ENCODE results near the gene LGALS14. TPM values are rescaled to one million over a fixed set of nuclear protein-coding genes. Genes with fewer than 3 reads are reported as not detected.
A peak's percentile ranks its signal among the peaks of the same experiment; 100 is the strongest.

The LGALS14 gene
- total and polyA plus RNA-seq, 2 of the 8 experiments (the other 6 are each of a cell fraction or from before 2014, with no cell fraction given): 0.50 to 0.77 TPM

- Histone ChIP-seq H3K79me2 (ENCODE audit: control insufficient read depth in 1 of 2, insufficient read depth in 2 of 2, low read length in 2 of 2) (no peaks in the 10 kb centered on the region), H3K9ac (replicated peaks in 1 of 4; ENCODE audit: extremely low read depth in 1 of 4, low read depth in 3 of 4, low read length in 3 of 4) (no peak overlapping the region), H3K36me3 (ENCODE audit: control insufficient read depth in 2 of 4, insufficient read depth in 4 of 4, low read length in 3 of 4) (no peaks in the 10 kb centered on the region), H4K5ac (ENCODE audit: insufficient read length, low read depth, low read length) (no peak overlapping the region), H2BK20ac (ENCODE audit: low read length) (no peak overlapping the region), H3K79me1 (ENCODE audit: low read depth, low read length) (no peaks in the 10 kb centered on the region), H4K20me1 (replicated peaks in 1 of 2; ENCODE audit: control insufficient read depth in 1 of 2, insufficient read depth in 2 of 2, low read length in 2 of 2) (peaks cover 0 to 4% of the 10 kb centered on the region in 2 experiments), H3K4ac (replicated peaks; ENCODE audit: insufficient read length, low read depth, low read length) (no peak overlapping the region), H4K8ac (ENCODE audit: extremely low read depth, insufficient read depth, low read length) (no peak overlapping the region), H3K27me3 (replicated peaks in 1 of 4; ENCODE audit: control insufficient read depth in 3 of 4, extremely low read depth in 1 of 4, insufficient read depth in 3 of 4, low read length in 3 of 4) (no peaks in the 10 kb centered on the region), H2AFZ (ENCODE audit: low read length) (peak overlapping the region; percentile 57; the same call in 1 of the 2 replicates), H3K27ac (ENCODE audit: low read depth, low read length) (no peak overlapping the region), H3K4me2 (ENCODE audit: insufficient read depth in 1 of 2, low read depth in 2 of 2, low read length in 2 of 2) (no peak overlapping the region), H3K18ac (ENCODE audit: extremely low read depth, low read length) (no peak overlapping the region), H3K4me3 (ENCODE audit: extremely low read depth in 1 of 4, insufficient read depth in 2 of 4, low read depth in 3 of 4, low read length in 4 of 4) (no peak overlapping the region), H3K14ac (ENCODE audit: insufficient read length) (no peak overlapping the region), H4K91ac (replicated peaks; ENCODE audit: insufficient read length, low read length) (no peak overlapping the region), H2BK5ac (ENCODE audit: low read depth, low read length) (no peak overlapping the region), H3K56ac (replicated peaks; ENCODE audit: insufficient read length, low read depth, low read length) (no peak overlapping the region), H3K4me1 (replicated peaks in 1 of 4; ENCODE audit: control insufficient read depth in 3 of 4, insufficient read depth in 4 of 4, low read length in 3 of 4) (no peaks in the 10 kb centered on the region), H3K9me3 (ENCODE audit: insufficient read depth in 2 of 2, low read depth in 1 of 2, low read length in 1 of 2) (no peaks in the 10 kb centered on the region), H2BK120ac (replicated peaks; ENCODE audit: low read depth, low read length) (no peak overlapping the region), H2BK15ac (ENCODE audit: low read length) (no peak overlapping the region), H3K23ac (ENCODE audit: insufficient read length) (no peak overlapping the region), H3K23me2 (ENCODE audit: low read depth, low read length) (no peaks in the 10 kb centered on the region; the same call in 1 of the 2 replicates), H2AK5ac (ENCODE audit: low read depth, low read length) (no peak overlapping the region), H2BK12ac (ENCODE audit: low read depth, low read length) (no peak overlapping the region)
- no peak for FAIRE-seq
- ChIA-PET POLR2A (ENCODE audit: partially characterized antibody) (no interaction called here), CTCF (ENCODE audit: partially characterized antibody) (interaction anchor here (0.7 to 1.0 kb wide), 3 partner anchors 10 to 152 kb away, joined by 3 read pairs; no protein-coding TSS in a partner anchor)
- TF ChIP-seq EP300 (IDR thresholded peaks at IDR 0.05; ENCODE audit: borderline replicate concordance in 1 of 2, low read depth in 2 of 2, low read length in 2 of 2) (no peak), POLR2A (IDR thresholded peaks at IDR 0.05; ENCODE audit: control extremely low read depth in 1 of 2, low read depth in 2 of 2, low read length in 2 of 2) (no peak), TCF12 (IDR thresholded peaks at IDR 0.05; ENCODE audit: low read depth, low read length) (no peak), YY1 (IDR thresholded peaks at IDR 0.05; ENCODE audit: low read depth, low read length) (no peak), BACH1 (IDR thresholded peaks at IDR 0.05; ENCODE audit: low read length) (no peak), CBX5 (IDR thresholded peaks at IDR 0.05; ENCODE audit: low read depth, low read length) (no peak), KDM4A (IDR thresholded peaks at IDR 0.05; ENCODE audit: low read depth, low read length, severe bottlenecking) (no peak), SAP30 (IDR thresholded peaks at IDR 0.05; ENCODE audit: insufficient read depth, insufficient replicate concordance, low read length) (no peak), SIX5 (IDR thresholded peaks at IDR 0.05; ENCODE audit: low read depth, low read length) (no peak), KDM5A (IDR thresholded peaks at IDR 0.05; ENCODE audit: low read length) (no peak), EZH2 (IDR thresholded peaks at IDR 0.05; ENCODE audit: low read depth, low read length, severe bottlenecking) (no peak), EGR1 (IDR thresholded peaks at IDR 0.05; ENCODE audit: borderline replicate concordance, low read depth, low read length) (no peak), CBX8 (IDR thresholded peaks at IDR 0.05; ENCODE audit: borderline replicate concordance, low read depth, low read length) (no peak)
- 93% methylated on average over 5 of the region's 5 CpGs; no CpG with 5 or more reads in 1 of the 2 experiments for WGBS, 2 experiments (ENCODE audit: extremely low coverage in 1 of 2, insufficient coverage in 1 of 2, insufficient read length in 1 of 2, insufficient replicate concordance in 2 of 2, low coverage in 1 of 2, low lambda C conversion rate in 2 of 2, missing lambda C conversion rate in 1 of 2)
- DNase-seq (ENCODE audit: low read depth in 1 of 2, low spot score in 2 of 2): no peak
Measured at GRCh38 chr19:39684267-39684666, 20.0 kb upstream of the LGALS14 start.

Data from H1 (cell line).